ENCODE measurements around the gene BCL2L14. TPM values are rescaled to one million over a fixed set of nuclear protein-coding genes. Genes with fewer than 3 reads are reported as not detected.

The BCL2L14 gene
- total RNA-seq, 1 experiment from 2014 or later, result 0.30 TPM

GRCh38 chr12:12056951-12057350, 13.8 kb upstream of the BCL2L14 start:
- DNase-seq (ENCODE audit: low read depth, low spot score), result no peak
- no peak overlapping the region for H3K4me3 ChIP-seq (replicated peaks in 1 of 2; ENCODE audit: low read depth in 1 of 2, low read length in 2 of 2)
- intact Hi-C loops (cut with micrococcal nuclease), result no loop called here
- no peaks in the 10 kb centered on the region for H4K20me1 ChIP-seq (ENCODE audit: insufficient read depth)
- CTCF ChIA-PET, result no interaction called here
- ATAC-seq, result no peak
- no TSS peak for BruUV-seq (replicated peaks)
- no peaks in the 10 kb centered on the region for H3K36me3 ChIP-seq (ENCODE audit: control insufficient read depth in 1 of 2, insufficient read depth in 2 of 2, low read length in 2 of 2)
- peaks cover 0 to 3% of the 10 kb centered on the region in 2 experiments; a peak in 1 of 4 replicates for H3K4me1 ChIP-seq (ENCODE audit: control insufficient read depth in 1 of 2, insufficient read depth in 2 of 2, low read length in 2 of 2)
- H3K9ac ChIP-seq (ENCODE audit: low read length), result no peak overlapping the region
- RAD21 ChIA-PET (ENCODE audit: low non-redundant PET in 1 of 2, low total read pairs in 2 of 2, uncharacterized antibody in 2 of 2, unreplicated experiment in 2 of 2), result no interaction called here
- POLR2A ChIA-PET, result no interaction called here
- no peak overlapping the region for H3K4me2 ChIP-seq (ENCODE audit: low read length)
- no peak for TF ChIP-seq REST (IDR thresholded peaks at IDR 0.05; ENCODE audit: low read depth)
- no peaks in the 10 kb centered on the region for H3K9me3 ChIP-seq (ENCODE audit: control insufficient read depth in 1 of 2, insufficient read depth in 1 of 2, low read depth in 1 of 2, low read length in 2 of 2)
- H2AFZ ChIP-seq (ENCODE audit: low read depth, low read length, poor library complexity, severe bottlenecking), result no peak overlapping the region
- H3K9me2 ChIP-seq (ENCODE audit: insufficient read depth), result no peaks in the 10 kb centered on the region
- no peaks in the 10 kb centered on the region for H3K27me3 ChIP-seq (ENCODE audit: insufficient read depth, low read length)
- H3K79me2 ChIP-seq (ENCODE audit: insufficient read depth, low read length), result no peaks in the 10 kb centered on the region
- H3K27ac ChIP-seq (ENCODE audit: low read depth, low read length), result no peak overlapping the region

GRCh38 chr12:12064596-12064995, 6.1 kb upstream of the BCL2L14 start:
- H3K4me1 ChIP-seq (ENCODE audit: control insufficient read depth in 1 of 2, insufficient read depth in 2 of 2, low read length in 2 of 2), result no peaks in the 10 kb centered on the region
- CTCF ChIA-PET, result no interaction called here
- H3K9ac ChIP-seq (ENCODE audit: low read length), result no peak overlapping the region
- no peak overlapping the region for H3K27ac ChIP-seq (ENCODE audit: low read depth, low read length)
- H3K36me3 ChIP-seq (ENCODE audit: control insufficient read depth in 1 of 2, insufficient read depth in 2 of 2, low read length in 2 of 2), result no peaks in the 10 kb centered on the region
- no peak overlapping the region for H3K4me2 ChIP-seq (ENCODE audit: low read length)
- no peaks in the 10 kb centered on the region for H3K27me3 ChIP-seq (ENCODE audit: insufficient read depth, low read length)
- no peaks in the 10 kb centered on the region for H3K9me2 ChIP-seq (ENCODE audit: insufficient read depth)
- H3K79me2 ChIP-seq (ENCODE audit: insufficient read depth, low read length), result no peaks in the 10 kb centered on the region
- intact Hi-C loops (cut with micrococcal nuclease), result no loop called here
- H4K20me1 ChIP-seq (ENCODE audit: insufficient read depth), result no peaks in the 10 kb centered on the region
- BruUV-seq (replicated peaks), result no TSS peak
- no peak for ATAC-seq
- H2AFZ ChIP-seq (ENCODE audit: low read depth, low read length, poor library complexity, severe bottlenecking), result no peak overlapping the region
- no peak for DNase-seq (ENCODE audit: low read depth, low spot score)
- POLR2A ChIA-PET, result no interaction called here
- no peak overlapping the region for H3K4me3 ChIP-seq (replicated peaks in 1 of 2; ENCODE audit: low read depth in 1 of 2, low read length in 2 of 2)
- H3K9me3 ChIP-seq (ENCODE audit: control insufficient read depth in 1 of 2, insufficient read depth in 1 of 2, low read depth in 1 of 2, low read length in 2 of 2), result no peaks in the 10 kb centered on the region
- RAD21 ChIA-PET (ENCODE audit: low non-redundant PET in 1 of 2, low total read pairs in 2 of 2, uncharacterized antibody in 2 of 2, unreplicated experiment in 2 of 2), result interaction anchor here in 1 of 2 experiments (0.6 kb wide), 1 partner anchor 262 kb away, joined by 4 read pairs; no protein-coding TSS in a partner anchor
- TF ChIP-seq ELF1 (IDR thresholded peaks at IDR 0.05; ENCODE audit: borderline replicate concordance, low read depth), result no peak
- TF ChIP-seq EGR1 (IDR thresholded peaks at IDR 0.05; ENCODE audit: low read depth), result no peak
- TF ChIP-seq ZBTB33 (IDR thresholded peaks at IDR 0.05; ENCODE audit: extremely low read depth, insufficient replicate concordance, low read length), result no peak
- TF ChIP-seq ZFX (IDR thresholded peaks at IDR 0.05), result no peak
- TF ChIP-seq REST (IDR thresholded peaks at IDR 0.05; ENCODE audit: low read depth), result no peak
- TF ChIP-seq CBX3 (IDR thresholded peaks at IDR 0.05; ENCODE audit: low read depth), result no peak
- no peak for TF ChIP-seq ZNF274 (IDR thresholded peaks at IDR 0.05; ENCODE audit: low read depth, low read length)

Data from HCT116 (cell line).